HFFc6 (cell line): ENCODE results near the gene NCBP2. TPM values are rescaled to one million over a fixed set of nuclear protein-coding genes. Genes with fewer than 3 reads are reported as not detected.

Experiments
- DNase-seq: peaks from one replicate; pipeline ENCODE4 v3.0.0-alpha.2; 2018
- H3K27ac Mint-ChIP-seq: 2 replicates; pipeline ENCODE4 v1.8.0; 2020; ENCODE audit warnings: mild to moderate bottlenecking, mixed read lengths
- H3K27me3 Mint-ChIP-seq: 2 replicates; pipeline ENCODE4 v1.8.0; 2021; ENCODE audit warnings: mild to moderate bottlenecking, moderate library complexity, mixed read lengths; ENCODE audit not compliant: insufficient read depth
- H3K36me3 Mint-ChIP-seq: 2 replicates; pipeline ENCODE4 v1.8.0; 2021; ENCODE audit warnings: low read depth, mixed read lengths
- H3K4me1 Mint-ChIP-seq: 2 replicates; pipeline ENCODE4 v1.8.0; 2020; ENCODE audit warnings: low read depth, mixed read lengths
- H3K4me3 Mint-ChIP-seq: 2 replicates; pipeline ENCODE4 v1.8.0; 2020; ENCODE audit warnings: mild to moderate bottlenecking, moderate library complexity, mixed read lengths
- H3K9me3 Mint-ChIP-seq: 2 replicates; pipeline ENCODE4 v1.8.0; 2020; ENCODE audit warnings: mild to moderate bottlenecking, mixed read lengths
- CTCF ChIP-seq: fragments of 200-600 bp; sonication (generic); IDR thresholded peaks from 2 replicates; pipeline ENCODE4 v1.5.0; 2021; ENCODE audit warnings: antibody characterized with exemption, mild to moderate bottlenecking
- total RNA-seq, 6 experiments: library from RNA; stranded (reverse); fragmentation: NEBNext Ultra II Directional; extraction: Animal tissue kit (Norgen Biotek cat#: 25700); gene quantifications; 2 replicates in 1 of 6; 3 replicates in 5 of 6; pipeline ENCODE4 v1.2.3, GENCODE V29; 2021

Gene NCBP2
- total RNA-seq, 6 experiments from 2014 or later, result 73.6 to 82.2 (median 76.3) TPM

DNA sequence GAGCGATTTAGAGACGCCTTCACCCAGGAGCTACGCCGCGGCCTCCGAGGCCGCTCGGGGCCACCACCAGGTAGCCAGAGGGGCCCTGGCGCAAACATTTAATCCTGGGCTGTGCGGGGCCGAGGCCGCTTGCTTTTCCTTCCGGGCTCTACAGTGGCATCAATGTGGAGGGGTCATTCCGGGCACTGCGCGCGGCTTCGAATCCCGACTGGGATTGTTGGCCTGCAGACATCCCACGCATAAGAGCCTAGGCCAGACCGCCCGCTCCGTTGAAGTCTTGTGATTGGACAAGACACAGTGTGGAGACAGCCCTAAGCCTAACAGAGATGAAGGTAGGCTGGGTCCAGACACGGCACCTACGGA lies 568 bp upstream of the NCBP2 start:
- Mint-ChIP-seq H3K4me1 (peaks cover 54% of the 10 kb centered on the region), H3K36me3 (peaks cover 27% of the 10 kb centered on the region)
- DNase-seq, result no peak

GRCh38 chr3:196941729-196942225 lies 551 bp downstream of the NCBP2 start:
- DNase-seq, result no peak
- Mint-ChIP-seq H3K4me3 (peak overlapping the region; percentile 97), H3K9me3 (peaks cover 3% of the 10 kb centered on the region; the same call in 1 of the 2 replicates), H3K27me3 (peaks cover 10% of the 10 kb centered on the region), H3K4me1 (peaks cover 59% of the 10 kb centered on the region), H3K27ac (peak overlapping the region; percentile 96), H3K36me3 (peaks cover 38% of the 10 kb centered on the region)
- TF ChIP-seq CTCF, result no peak

More for the DNA sequence above, 568 bp upstream of the NCBP2 start:
- Mint-ChIP-seq H3K4me3 (peak overlapping the region; percentile 97), H3K27ac (peak overlapping the region; percentile 87), H3K27me3 (peaks cover 14% of the 10 kb centered on the region), H3K9me3 (peaks cover 3% of the 10 kb centered on the region; the same call in 1 of the 2 replicates)
- no peak for TF ChIP-seq CTCF

DNA sequence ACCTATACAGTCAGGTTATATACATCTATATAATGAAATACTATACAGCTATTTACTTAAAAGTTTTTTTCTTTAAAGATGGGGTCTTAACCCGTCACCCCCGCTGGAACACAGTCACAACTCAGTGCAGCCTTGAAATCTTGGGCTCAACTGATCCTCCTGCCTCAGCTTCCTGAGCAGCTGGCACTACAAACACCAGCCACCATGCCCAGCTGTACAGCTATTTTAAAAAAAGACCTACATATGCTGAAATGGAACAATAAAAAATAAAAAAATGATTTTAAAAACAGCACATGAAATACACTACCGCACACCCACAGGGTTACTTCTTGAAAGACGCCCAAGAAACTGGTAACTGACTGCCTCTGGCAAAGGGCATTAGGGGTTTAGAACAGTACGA lies 3.8 kb downstream of the NCBP2 start:
- Mint-ChIP-seq H3K4me3 (no peak overlapping the region), H3K27me3 (peaks cover 10% of the 10 kb centered on the region), H3K27ac (peak overlapping the region; percentile 73), H3K9me3 (peaks cover 3% of the 10 kb centered on the region; the same call in 1 of the 2 replicates), H3K36me3 (peaks cover 58% of the 10 kb centered on the region), H3K4me1 (peaks cover 45% of the 10 kb centered on the region)
- DNase-seq, result no peak
- TF ChIP-seq CTCF, result no peak

- Mint-ChIP-seq H3K36me3 (peaks cover 59% of the 10 kb centered on the region), H3K27ac (peak overlapping the region; percentile 73), H3K4me1 (peaks cover 40% of the 10 kb centered on the region), H3K27me3 (peaks cover 10% of the 10 kb centered on the region), H3K9me3 (peaks cover 3% of the 10 kb centered on the region; the same call in 1 of the 2 replicates), H3K4me3 (peak overlapping the region; percentile 16)
- no peak for TF ChIP-seq CTCF
- no peak for DNase-seq
Measured at GRCh38 chr3:196938124-196938523, 4.2 kb downstream of the NCBP2 start.

GRCh38 chr3:196936288-196936687 lies 6.0 kb downstream of the NCBP2 start:
- no peak overlapping the region for H3K4me3 Mint-ChIP-seq
- H3K4me1 Mint-ChIP-seq, result peaks cover 34% of the 10 kb centered on the region
- DNase-seq, result no peak
- no peak for TF ChIP-seq CTCF
- H3K9me3 Mint-ChIP-seq, result no peaks in the 10 kb centered on the region
- no peaks in the 10 kb centered on the region for H3K27me3 Mint-ChIP-seq
- peaks cover 60% of the 10 kb centered on the region for H3K36me3 Mint-ChIP-seq
- no peak overlapping the region for H3K27ac Mint-ChIP-seq
